K562 (cell line): ENCODE measurements around the gene CSNK1D. TPM values are rescaled to one million over a fixed set of nuclear protein-coding genes. Genes with fewer than 3 reads are reported as not detected.
A peak's percentile ranks its signal among the peaks of the same experiment; 100 is the strongest.

Experiments used
- CCAR2 ChIP-seq: fragments of 200-400 bp; formaldehyde crosslinking; IDR thresholded peaks from 2 replicates; pipeline ENCODE4 v1.6.1; 2017; ENCODE audit warnings: mild to moderate bottlenecking, low read depth, low read length
- DDX20 ChIP-seq: fragments of 450-650 bp; IDR thresholded peaks from 2 replicates; pipeline ENCODE4 v1.6.1; 2016; ENCODE audit warnings: missing genetic modification characterization, low read depth, mild to moderate bottlenecking, missing compliant biosample characterization, moderate library complexity
- HEY1 ChIP-seq: fragments of 250-450 bp; sonication (Bioruptor Pico); IDR thresholded peaks from 2 replicates; pipeline ENCODE4 v1.5.0; 2020; ENCODE audit warnings: mild to moderate bottlenecking, moderate library complexity, borderline replicate concordance
- IRF9 ChIP-seq: fragments of 450-650 bp; IDR thresholded peaks from 2 replicates; pipeline ENCODE4 v1.6.1; 2016; ENCODE audit warnings: missing biosample characterization, missing genetic modification characterization
- MCM2 ChIP-seq: fragments of 450-650 bp; IDR thresholded peaks from 2 replicates; pipeline ENCODE4 v1.6.1; 2017; ENCODE audit warnings: low read depth, mild to moderate bottlenecking
- MEIS2 ChIP-seq: fragments of 450-650 bp; IDR thresholded peaks from 2 replicates; pipeline ENCODE4 v1.6.1; 2014; ENCODE audit warnings: mild to moderate bottlenecking; ENCODE audit not compliant: partially characterized antibody
- NCOA2 ChIP-seq, 2 experiments: fragments of 450-650 bp; IDR thresholded peaks; 2 replicates each; pipeline ENCODE4 v1.6.1; 2018; ENCODE audit warnings: mild to moderate bottlenecking in 2 of 2, moderate library complexity in 1 of 2; ENCODE audit not compliant: partially characterized antibody in 2 of 2
- PHB ChIP-seq: fragments of 250-450 bp; sonication (Bioruptor Pico); IDR thresholded peaks from 2 replicates; pipeline ENCODE4 v1.5.0; 2021
- PHTF2 ChIP-seq: fragments of 250-450 bp; sonication (Bioruptor Pico); IDR thresholded peaks from 2 replicates; pipeline ENCODE4 v1.5.0; 2021; ENCODE audit warnings: mild to moderate bottlenecking
- PURB ChIP-seq: sonication (generic); formaldehyde crosslinking; IDR thresholded peaks from 2 replicates; pipeline ENCODE4 v1.9.0; 2021; ENCODE audit warnings: low read depth, mild to moderate bottlenecking, missing genetic modification reagents
- RAD21 ChIP-seq, 2 experiments: fragments of 250-450 bp in 1 of 2; fragments of 450-650 bp in 1 of 2; sonication (Bioruptor Pico) in 1 of 2; formaldehyde crosslinking in 1 of 2; IDR thresholded peaks in 1 of 2; conservative IDR thresholded peaks in 1 of 2; 2 replicates each; pipeline versions ENCODE4 v1.4.0 to v1.8.0; 2020 to 2022; ENCODE audit warnings: mild to moderate bottlenecking in 2 of 2, moderate library complexity in 1 of 2
- RAD51 ChIP-seq: fragments of 450-650 bp; IDR thresholded peaks from 2 replicates; pipeline ENCODE4 v1.7.1; 2016; ENCODE audit warnings: low read depth, mild to moderate bottlenecking, borderline replicate concordance
- RFX1 ChIP-seq: fragments of 450-650 bp; IDR thresholded peaks from 2 replicates; pipeline ENCODE4 v1.6.1; 2016; ENCODE audit warnings: mild to moderate bottlenecking, moderate library complexity
- STAT5B ChIP-seq: fragments of 250-450 bp; sonication (Bioruptor Pico); IDR thresholded peaks from 2 replicates; pipeline ENCODE4 v1.8.0; 2021; ENCODE audit warnings: mild to moderate bottlenecking, inconsistent platforms
- ZBTB17 ChIP-seq: fragments of 450-650 bp; formaldehyde crosslinking; IDR thresholded peaks from 2 replicates; pipeline ENCODE4 v1.4.0; 2020; ENCODE audit warnings: mild to moderate bottlenecking
- ZNF274 ChIP-seq: IDR thresholded peaks from 2 replicates; pipeline ENCODE4 v1.6.1; 2011; ENCODE audit warnings: low read depth, mild to moderate bottlenecking, low read length, moderate library complexity, borderline replicate concordance
- ZNF282 ChIP-seq: sonication (generic); formaldehyde crosslinking; IDR thresholded peaks from 2 replicates; pipeline ENCODE4 v1.8.1; 2023; ENCODE audit warnings: missing genetic modification reagents
- ZNF354B ChIP-seq: fragments of 250-450 bp; sonication (Bioruptor Pico); IDR thresholded peaks from 2 replicates; pipeline ENCODE4 v1.4.0; 2020
- ZNF584 ChIP-seq: fragments of 200-800 bp; sonication (Bioruptor generic); IDR thresholded peaks from 2 replicates; pipeline ENCODE4 v1.6.1; 2016; ENCODE audit warnings: low read depth, mild to moderate bottlenecking, missing genetic modification characterization, missing compliant biosample characterization
- ZNF699 ChIP-seq: fragments of 250-450 bp; sonication (Bioruptor Pico); IDR thresholded peaks from 2 replicates; pipeline ENCODE4 v1.8.0; 2021; ENCODE audit warnings: mild to moderate bottlenecking, moderate library complexity; ENCODE audit not compliant: insufficient replicate concordance
- ZNF764 ChIP-seq: fragments of 250-450 bp; sonication (Bioruptor Pico); IDR thresholded peaks from 2 replicates; pipeline ENCODE4 v1.4.0; 2020; ENCODE audit warnings: low read depth, mild to moderate bottlenecking, moderate library complexity
- polyA plus RNA-seq, 8 experiments: library from polyadenylated mRNA; depleted of rRNA in 4 of 8; stranded (reverse) in 5 of 8; unstranded in 3 of 8; fragments of >200 nt; fragmentation: Nextera tagmentation in 2 of 8; fragmentation: Illumina TruSeq in 1 of 8; extraction: Ambion mirVana in 2 of 8; extraction: Trizol in 1 of 8; gene quantifications; 2 replicates each; pipeline versions ENCODE4 v1.2.1 to v1.2.3, GENCODE V29; 2011 to 2014; ENCODE audit warnings: inconsistent platforms in 1 of 8, missing spikeins in 1 of 8
- total RNA-seq, 7 experiments: library from RNA; depleted of rRNA in 6 of 7; stranded (reverse); fragments of >200 nt in 6 of 7; fragmentation: Illumina TruSeq in 2 of 7; extraction: Trizol in 2 of 7; gene quantifications; 2 replicates each; pipeline versions ENCODE4 v1.2.1 to v1.2.3, GENCODE V29; 2011 to 2021; ENCODE audit warnings: low replicate concordance in 1 of 7
- TF ChIP-seq, protein P1 (sequence below): sonication (generic); formaldehyde crosslinking; IDR thresholded peaks from 2 replicates; pipeline ENCODE4 v1.4.0; 2020; ENCODE audit warnings: mild to moderate bottlenecking, missing genetic modification reagents
- TF ChIP-seq, protein P2 (sequence below): fragments of 250-450 bp; sonication (Bioruptor Pico); IDR thresholded peaks from 2 replicates; pipeline ENCODE4 v1.8.0; 2022; ENCODE audit warnings: moderate library complexity, mild to moderate bottlenecking, inconsistent platforms
- TF ChIP-seq, protein P3 (sequence below): fragments of 450-650 bp; IDR thresholded peaks from 2 replicates; pipeline ENCODE4 v1.7.0; 2016; ENCODE audit warnings: borderline replicate concordance

CSNK1D gene
- total and polyA plus RNA-seq, 9 of the 15 experiments (the other 6 are each of a cell fraction or from before 2014, with no cell fraction given): 6.5 to 133 (median 41.3) TPM

GRCh38 chr17:82217530-82218204, 55.8 kb downstream of the CSNK1D start (continued):
- TF ChIP-seq ZNF282 (CRISPR knock-in tag): no peak
- TF ChIP-seq, protein P1, sequence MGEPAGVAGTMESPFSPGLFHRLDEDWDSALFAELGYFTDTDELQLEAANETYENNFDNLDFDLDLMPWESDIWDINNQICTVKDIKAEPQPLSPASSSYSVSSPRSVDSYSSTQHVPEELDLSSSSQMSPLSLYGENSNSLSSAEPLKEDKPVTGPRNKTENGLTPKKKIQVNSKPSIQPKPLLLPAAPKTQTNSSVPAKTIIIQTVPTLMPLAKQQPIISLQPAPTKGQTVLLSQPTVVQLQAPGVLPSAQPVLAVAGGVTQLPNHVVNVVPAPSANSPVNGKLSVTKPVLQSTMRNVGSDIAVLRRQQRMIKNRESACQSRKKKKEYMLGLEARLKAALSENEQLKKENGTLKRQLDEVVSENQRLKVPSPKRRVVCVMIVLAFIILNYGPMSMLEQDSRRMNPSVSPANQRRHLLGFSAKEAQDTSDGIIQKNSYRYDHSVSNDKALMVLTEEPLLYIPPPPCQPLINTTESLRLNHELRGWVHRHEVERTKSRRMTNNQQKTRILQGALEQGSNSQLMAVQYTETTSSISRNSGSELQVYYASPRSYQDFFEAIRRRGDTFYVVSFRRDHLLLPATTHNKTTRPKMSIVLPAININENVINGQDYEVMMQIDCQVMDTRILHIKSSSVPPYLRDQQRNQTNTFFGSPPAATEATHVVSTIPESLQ (CRISPR knock-in tag): no peak
- TF ChIP-seq ZNF274: no peak
- no peak for TF ChIP-seq RFX1
- TF ChIP-seq ZBTB17: no peak
- TF ChIP-seq MEIS2: no peak
- TF ChIP-seq STAT5B (CRISPR knock-in tag): no peak
- peak; percentile 73; the same call in 1 of the 2 replicates for TF ChIP-seq ZNF584 (CRISPR knock-in tag)
- no peak for TF ChIP-seq RAD21 (CRISPR knock-in tag; conservative IDR thresholded peaks at IDR 0.05 in 1 of 2, IDR thresholded peaks at IDR 0.05 in 1 of 2)
- no peak for TF ChIP-seq DDX20 (tag)
- TF ChIP-seq CCAR2: no peak
- TF ChIP-seq ZNF699 (CRISPR knock-in tag): no peak
- no peak for TF ChIP-seq ZNF764 (CRISPR knock-in tag)
- TF ChIP-seq, protein P2, sequence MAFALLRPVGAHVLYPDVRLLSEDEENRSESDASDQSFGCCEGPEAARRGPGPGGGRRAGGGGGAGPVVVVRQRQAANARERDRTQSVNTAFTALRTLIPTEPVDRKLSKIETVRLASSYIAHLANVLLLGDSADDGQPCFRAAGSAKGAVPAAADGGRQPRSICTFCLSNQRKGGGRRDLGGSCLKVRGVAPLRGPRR (CRISPR knock-in tag): no peak
- no peak for TF ChIP-seq RAD51
- no peak for TF ChIP-seq HEY1
- TF ChIP-seq, protein P3, sequence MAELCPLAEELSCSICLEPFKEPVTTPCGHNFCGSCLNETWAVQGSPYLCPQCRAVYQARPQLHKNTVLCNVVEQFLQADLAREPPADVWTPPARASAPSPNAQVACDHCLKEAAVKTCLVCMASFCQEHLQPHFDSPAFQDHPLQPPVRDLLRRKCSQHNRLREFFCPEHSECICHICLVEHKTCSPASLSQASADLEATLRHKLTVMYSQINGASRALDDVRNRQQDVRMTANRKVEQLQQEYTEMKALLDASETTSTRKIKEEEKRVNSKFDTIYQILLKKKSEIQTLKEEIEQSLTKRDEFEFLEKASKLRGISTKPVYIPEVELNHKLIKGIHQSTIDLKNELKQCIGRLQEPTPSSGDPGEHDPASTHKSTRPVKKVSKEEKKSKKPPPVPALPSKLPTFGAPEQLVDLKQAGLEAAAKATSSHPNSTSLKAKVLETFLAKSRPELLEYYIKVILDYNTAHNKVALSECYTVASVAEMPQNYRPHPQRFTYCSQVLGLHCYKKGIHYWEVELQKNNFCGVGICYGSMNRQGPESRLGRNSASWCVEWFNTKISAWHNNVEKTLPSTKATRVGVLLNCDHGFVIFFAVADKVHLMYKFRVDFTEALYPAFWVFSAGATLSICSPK: no peak
- no peak for TF ChIP-seq ZNF354B (CRISPR knock-in tag)
- no peak for TF ChIP-seq MCM2
- TF ChIP-seq PURB (CRISPR knock-in tag): no peak
- no peak; the same call in 1 of the 2 replicates for TF ChIP-seq IRF9 (tag)
- TF ChIP-seq PHB (CRISPR knock-in tag): no peak
- TF ChIP-seq PHTF2: no peak
- TF ChIP-seq NCOA2 (IDR thresholded peaks at IDR 0.05; ENCODE audit: partially characterized antibody in 2 of 2): no peak
